ENCODE data around the gene NPBWR2. TPM values are rescaled to one million over a fixed set of nuclear protein-coding genes. Genes with fewer than 3 reads are reported as not detected.

The NPBWR2 gene
- total RNA-seq, 4 donors from 2014 or later: not detected

DNA sequence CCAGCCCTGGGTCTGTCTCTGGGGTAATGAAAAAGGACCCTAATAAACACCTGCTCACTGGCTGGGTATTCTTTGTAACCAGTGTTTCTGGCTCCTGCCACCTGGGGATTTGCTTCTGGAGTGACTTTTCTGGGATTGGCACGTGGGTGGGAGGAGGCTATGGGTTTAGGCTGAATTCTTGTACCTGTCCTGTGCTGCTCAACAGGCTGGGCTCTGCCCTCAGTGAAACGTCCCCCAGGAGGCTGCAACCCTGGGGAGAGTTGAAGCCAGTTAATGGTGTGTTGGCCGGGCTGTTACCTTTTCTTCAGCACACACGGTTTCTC lies 6.8 kb downstream of the NPBWR2 start:
- no peak for TF ChIP-seq EP300 (IDR thresholded peaks at IDR 0.05)
- TF ChIP-seq, protein P1, sequence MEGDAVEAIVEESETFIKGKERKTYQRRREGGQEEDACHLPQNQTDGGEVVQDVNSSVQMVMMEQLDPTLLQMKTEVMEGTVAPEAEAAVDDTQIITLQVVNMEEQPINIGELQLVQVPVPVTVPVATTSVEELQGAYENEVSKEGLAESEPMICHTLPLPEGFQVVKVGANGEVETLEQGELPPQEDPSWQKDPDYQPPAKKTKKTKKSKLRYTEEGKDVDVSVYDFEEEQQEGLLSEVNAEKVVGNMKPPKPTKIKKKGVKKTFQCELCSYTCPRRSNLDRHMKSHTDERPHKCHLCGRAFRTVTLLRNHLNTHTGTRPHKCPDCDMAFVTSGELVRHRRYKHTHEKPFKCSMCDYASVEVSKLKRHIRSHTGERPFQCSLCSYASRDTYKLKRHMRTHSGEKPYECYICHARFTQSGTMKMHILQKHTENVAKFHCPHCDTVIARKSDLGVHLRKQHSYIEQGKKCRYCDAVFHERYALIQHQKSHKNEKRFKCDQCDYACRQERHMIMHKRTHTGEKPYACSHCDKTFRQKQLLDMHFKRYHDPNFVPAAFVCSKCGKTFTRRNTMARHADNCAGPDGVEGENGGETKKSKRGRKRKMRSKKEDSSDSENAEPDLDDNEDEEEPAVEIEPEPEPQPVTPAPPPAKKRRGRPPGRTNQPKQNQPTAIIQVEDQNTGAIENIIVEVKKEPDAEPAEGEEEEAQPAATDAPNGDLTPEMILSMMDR (IDR thresholded peaks at IDR 0.05): no peak
- TF ChIP-seq POLR2A (IDR thresholded peaks at IDR 0.05): no peak
- peaks cover 0 to 12% (median 4%) of the 10 kb centered on the region in 4 donors for H3K4me1 ChIP-seq
- H3K27me3 ChIP-seq: peaks cover 0 to 49% of the 10 kb centered on the region in 2 donors
- H3K4me3 ChIP-seq: no peak overlapping the region
- H3K9me3 ChIP-seq: no peaks in the 10 kb centered on the region
- peaks cover 0 to 13% (median 0%) of the 10 kb centered on the region in 3 donors for H3K36me3 ChIP-seq
- no peak overlapping the region for H3K27ac ChIP-seq
- DNase-seq (ENCODE audit: low spot score in 2 of 2): no peak
- WGBS, 2 donors: 75 to 80% methylated on average over 4 of the region's 4 CpGs

- TF ChIP-seq, protein P1 (IDR thresholded peaks at IDR 0.05): no peak
- TF ChIP-seq EP300 (IDR thresholded peaks at IDR 0.05): no peak
- no peak for TF ChIP-seq POLR2A (IDR thresholded peaks at IDR 0.05)
- Histone ChIP-seq H3K9me3 (no peaks in the 10 kb centered on the region), H3K4me1 (peaks cover 0 to 12% (median 4%) of the 10 kb centered on the region in 4 donors), H3K36me3 (peaks cover 0 to 13% (median 0%) of the 10 kb centered on the region in 3 donors), H3K4me3 (no peak overlapping the region), H3K27ac (no peak overlapping the region), H3K27me3 (peaks cover 0 to 48% of the 10 kb centered on the region in 2 donors)
- WGBS, 2 donors: 79 to 89% methylated on average over 14 of the region's 14 CpGs
- no peak for DNase-seq (ENCODE audit: low spot score in 2 of 2)
Measured at GRCh38 chr20:64099880-64100565, 7.3 kb downstream of the NPBWR2 start.

- no peak overlapping the region for H3K4me3 ChIP-seq
- H3K27me3 ChIP-seq: peaks cover 0 to 40% of the 10 kb centered on the region in 2 donors
- no peak for TF ChIP-seq POLR2A (IDR thresholded peaks at IDR 0.05)
- no peak for TF ChIP-seq EP300 (IDR thresholded peaks at IDR 0.05)
- WGBS, 2 donors: 80 to 88% methylated on average over 14 to 15 of the region's 21 CpGs
- no peak for DNase-seq (ENCODE audit: low spot score in 2 of 2)
- no peaks in the 10 kb centered on the region for H3K9me3 ChIP-seq
- no peak overlapping the region for H3K27ac ChIP-seq
- H3K4me1 ChIP-seq: peaks cover 0 to 12% (median 4%) of the 10 kb centered on the region in 4 donors
- peaks cover 0 to 13% (median 0%) of the 10 kb centered on the region in 3 donors for H3K36me3 ChIP-seq
Measured at GRCh38 chr20:64099086-64099786, 8.1 kb downstream of the NPBWR2 start.

- peaks cover 0 to 33% of the 10 kb centered on the region in 2 donors for H3K27me3 ChIP-seq
- no peak for DNase-seq (ENCODE audit: low spot score in 2 of 2)
- H3K4me3 ChIP-seq: no peak overlapping the region
- no peaks in the 10 kb centered on the region for H3K9me3 ChIP-seq
- H3K36me3 ChIP-seq: peaks cover 0 to 13% (median 0%) of the 10 kb centered on the region in 3 donors
- H3K27ac ChIP-seq: no peak overlapping the region
- TF ChIP-seq EP300 (IDR thresholded peaks at IDR 0.05): no peak
- TF ChIP-seq POLR2A (IDR thresholded peaks at IDR 0.05): no peak
- peaks cover 0 to 12% (median 4%) of the 10 kb centered on the region in 4 donors for H3K4me1 ChIP-seq
- 90 to 97% methylated on average over 24 to 28 of the region's 28 CpGs for WGBS, 2 donors
Measured at GRCh38 chr20:64098471-64099013, 8.8 kb downstream of the NPBWR2 start.

DNA sequence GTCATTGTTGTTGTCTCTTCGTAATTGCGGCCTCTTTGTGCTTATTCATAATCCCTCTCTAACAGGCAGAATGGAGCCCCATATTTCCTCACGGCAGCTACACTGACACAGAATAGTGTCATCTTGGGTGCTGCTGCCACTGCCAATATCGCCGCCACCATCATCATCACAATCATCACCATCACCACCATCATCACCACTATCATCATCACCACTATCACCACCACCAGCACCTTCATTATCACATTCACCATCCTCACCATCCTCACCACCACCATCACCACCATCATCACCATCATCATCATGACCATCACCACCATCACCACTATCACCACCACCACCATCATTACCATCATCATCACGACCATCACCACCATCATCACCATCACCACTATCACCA lies 10.8 kb downstream of the NPBWR2 start:
- peaks cover 0 to 13% of the 10 kb centered on the region in 2 donors for H3K27me3 ChIP-seq
- no peak for DNase-seq (ENCODE audit: low spot score in 2 of 2)
- peaks cover 0 to 13% (median 0%) of the 10 kb centered on the region in 3 donors for H3K36me3 ChIP-seq
- H3K9me3 ChIP-seq: no peaks in the 10 kb centered on the region
- 73 to 86% methylated on average over 6 of the region's 6 CpGs for WGBS, 2 donors
- H3K27ac ChIP-seq: no peak overlapping the region
- H3K4me1 ChIP-seq: no peaks in the 10 kb centered on the region
- H3K4me3 ChIP-seq: no peak overlapping the region
- TF ChIP-seq, protein P1 (IDR thresholded peaks at IDR 0.05): no peak
- TF ChIP-seq EP300 (IDR thresholded peaks at IDR 0.05) (no peak), POLR2A (IDR thresholded peaks at IDR 0.05) (no peak)

GRCh38 chr20:64095927-64096326 lies 11.4 kb downstream of the NPBWR2 start:
- 89 to 90% methylated on average over 6 to 11 of the region's 11 CpGs for WGBS, 2 donors
- peaks cover 0 to 7% of the 10 kb centered on the region in 2 donors for H3K27me3 ChIP-seq

More at GRCh38 chr20:64095927-64096326, 11.4 kb downstream of the NPBWR2 start:
- no peak overlapping the region for H3K27ac ChIP-seq
- no peak overlapping the region for H3K4me3 ChIP-seq
- DNase-seq (ENCODE audit: low spot score in 2 of 2): no peak
- no peaks in the 10 kb centered on the region for H3K4me1 ChIP-seq
- peaks cover 0 to 13% (median 0%) of the 10 kb centered on the region in 3 donors for H3K36me3 ChIP-seq
- TF ChIP-seq POLR2A (IDR thresholded peaks at IDR 0.05) (no peak), EP300 (IDR thresholded peaks at IDR 0.05) (no peak)
- TF ChIP-seq, protein P1 (IDR thresholded peaks at IDR 0.05): no peak
- H3K9me3 ChIP-seq: no peaks in the 10 kb centered on the region
